Hepatocyte (in vitro differentiated cells): ENCODE measurements around the gene ERFL.

Experiments
- EZH2 ChIP-seq: fragments of 200-600 bp; sonication (generic); IDR thresholded peaks from 2 replicates; pipeline ENCODE4 v1.6.1; 2016; ENCODE audit warnings: antibody characterized with exemption, mild to moderate bottlenecking, borderline replicate concordance
- EZH2phosphoT487 ChIP-seq: fragments of 200-600 bp; sonication (generic); IDR thresholded peaks from one replicate; pipeline ENCODE4 v1.6.1; 2018; ENCODE audit warnings: antibody characterized with exemption, mild to moderate bottlenecking, low read depth, moderate library complexity; ENCODE audit not compliant: unreplicated experiment, severe bottlenecking
- TF ChIP-seq, protein P1 (sequence below): fragments of 200-600 bp; sonication (generic); IDR thresholded peaks from 2 replicates; pipeline ENCODE4 v1.5.1; 2016; ENCODE audit warnings: antibody characterized with exemption, mild to moderate bottlenecking; ENCODE audit not compliant: poor library complexity

DNA sequence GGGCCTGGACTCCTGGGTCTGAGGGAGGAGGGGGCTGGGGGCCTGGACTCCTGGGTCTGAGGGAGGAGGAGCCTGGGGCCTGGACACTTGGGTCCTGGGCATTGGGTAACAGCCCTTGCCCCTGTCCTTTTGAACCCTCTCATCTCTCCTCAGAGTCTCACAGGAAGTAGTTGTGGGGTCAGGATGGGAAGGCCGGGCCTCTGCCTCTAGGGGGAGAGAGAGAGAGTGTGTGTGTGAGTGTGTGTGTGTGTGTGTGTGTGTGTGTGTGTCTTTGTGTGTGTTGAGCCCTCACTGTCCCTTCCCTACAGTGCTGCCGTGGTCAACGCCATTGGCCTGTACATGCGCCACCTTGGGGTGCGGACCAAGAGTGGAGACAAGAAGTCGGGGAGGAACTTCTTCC, 34.4 kb downstream of the ERFL start:
- TF ChIP-seq EZH2phosphoT487, result no peak
- TF ChIP-seq, protein P1, sequence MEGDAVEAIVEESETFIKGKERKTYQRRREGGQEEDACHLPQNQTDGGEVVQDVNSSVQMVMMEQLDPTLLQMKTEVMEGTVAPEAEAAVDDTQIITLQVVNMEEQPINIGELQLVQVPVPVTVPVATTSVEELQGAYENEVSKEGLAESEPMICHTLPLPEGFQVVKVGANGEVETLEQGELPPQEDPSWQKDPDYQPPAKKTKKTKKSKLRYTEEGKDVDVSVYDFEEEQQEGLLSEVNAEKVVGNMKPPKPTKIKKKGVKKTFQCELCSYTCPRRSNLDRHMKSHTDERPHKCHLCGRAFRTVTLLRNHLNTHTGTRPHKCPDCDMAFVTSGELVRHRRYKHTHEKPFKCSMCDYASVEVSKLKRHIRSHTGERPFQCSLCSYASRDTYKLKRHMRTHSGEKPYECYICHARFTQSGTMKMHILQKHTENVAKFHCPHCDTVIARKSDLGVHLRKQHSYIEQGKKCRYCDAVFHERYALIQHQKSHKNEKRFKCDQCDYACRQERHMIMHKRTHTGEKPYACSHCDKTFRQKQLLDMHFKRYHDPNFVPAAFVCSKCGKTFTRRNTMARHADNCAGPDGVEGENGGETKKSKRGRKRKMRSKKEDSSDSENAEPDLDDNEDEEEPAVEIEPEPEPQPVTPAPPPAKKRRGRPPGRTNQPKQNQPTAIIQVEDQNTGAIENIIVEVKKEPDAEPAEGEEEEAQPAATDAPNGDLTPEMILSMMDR, result no peak
- no peak for TF ChIP-seq EZH2
